Esophagus (tissue), 2 donors: ENCODE measurements around the gene RBMS1. TPM values are rescaled to one million over a fixed set of nuclear protein-coding genes. Genes with fewer than 3 reads are reported as not detected.

Source experiments
- H3K27ac ChIP-seq, 2 donors: one replicate each; pipeline ENCODE4 v1.5.1; 2013; ENCODE audit warnings: low read depth in 2 of 2, mild to moderate bottlenecking in 2 of 2, inconsistent platforms in 1 of 2, low read length in 1 of 2, moderate library complexity in 1 of 2
- H3K27me3 ChIP-seq, 2 donors: one replicate each; pipeline ENCODE4 v1.6.1; 2013; ENCODE audit warnings: low read length in 2 of 2, control low read depth in 1 of 2, mild to moderate bottlenecking in 1 of 2; ENCODE audit not compliant: insufficient read depth in 2 of 2, control insufficient read depth in 1 of 2
- H3K36me3 ChIP-seq, 2 donors: one replicate each; pipeline ENCODE4 v1.6.1; 2013; ENCODE audit warnings: low read length in 1 of 2; ENCODE audit not compliant: control insufficient read depth in 2 of 2, insufficient read depth in 2 of 2
- H3K4me1 ChIP-seq, 2 donors: one replicate each; pipeline ENCODE4 v1.6.1; 2013; ENCODE audit warnings: low read length in 1 of 2; ENCODE audit not compliant: control insufficient read depth in 2 of 2, insufficient read depth in 2 of 2
- H3K4me3 ChIP-seq, 2 donors: one replicate each; pipeline ENCODE4 v1.5.1; 2013; ENCODE audit warnings: low read length in 2 of 2, mild to moderate bottlenecking in 2 of 2, low read depth in 1 of 2, moderate library complexity in 1 of 2
- H3K9me3 ChIP-seq, 2 donors: one replicate each; pipeline ENCODE4 v1.6.1; 2013; ENCODE audit warnings: mild to moderate bottlenecking in 2 of 2, low read depth in 1 of 2, low read length in 1 of 2, moderate library complexity in 1 of 2; ENCODE audit not compliant: control insufficient read depth in 2 of 2, insufficient read depth in 1 of 2
- WGBS, 2 donors: extraction: QIAGEN DNeasy Blood & Tissue Kit; methylation state at CpG; one replicate each; pipeline ENCODE4 v1.1.7; 2013; 5-methylcytosine and 5-hydroxymethylcytosine counted together
- polyA plus RNA-seq, 2 donors: library from polyadenylated mRNA; stranded (reverse); fragments of 200-250 nt; gene quantifications; one replicate each; pipeline ENCODE4 v1.2.3, GENCODE V29; 2013
- donor health status: healthy with polysubstance abuse.
- donor health status: Bipolar disorder and iron deficiency.

Gene RBMS1
- polyA plus RNA-seq, 2 donors, result 18.1 to 23.6 TPM

- H3K9me3 ChIP-seq, result no peaks in the 10 kb centered on the region
- 75 to 78% methylated on average over 2 of the region's 2 CpGs for WGBS, 2 donors
- no peak overlapping the region for H3K27ac ChIP-seq
- no peaks in the 10 kb centered on the region for H3K4me1 ChIP-seq
- no peak overlapping the region for H3K4me3 ChIP-seq
- peaks cover 0 to 2% of the 10 kb centered on the region in 2 donors for H3K27me3 ChIP-seq
- no peaks in the 10 kb centered on the region for H3K36me3 ChIP-seq
Measured at GRCh38 chr2:160517731-160518130, 24.1 kb upstream of the RBMS1 start.

GRCh38 chr2:160516547-160517365 is 23.1 kb upstream of the RBMS1 start:
- Histone ChIP-seq H3K27ac (no peak overlapping the region), H3K4me1 (no peaks in the 10 kb centered on the region), H3K36me3 (no peaks in the 10 kb centered on the region), H3K9me3 (no peaks in the 10 kb centered on the region), H3K4me3 (no peak overlapping the region), H3K27me3 (peaks cover 0 to 2% of the 10 kb centered on the region in 2 donors)
- 61 to 62% methylated on average over 10 of the region's 10 CpGs for WGBS, 2 donors

GRCh38 chr2:160515120-160515519 is 21.5 kb upstream of the RBMS1 start:
- Histone ChIP-seq H3K36me3 (no peaks in the 10 kb centered on the region), H3K9me3 (no peaks in the 10 kb centered on the region), H3K27me3 (no peaks in the 10 kb centered on the region), H3K27ac (no peak overlapping the region), H3K4me1 (no peaks in the 10 kb centered on the region), H3K4me3 (no peak overlapping the region)
- WGBS, 2 donors, result 77% methylated on average over 1 of the region's 1 CpG

GRCh38 chr2:160513120-160513519 is 19.5 kb upstream of the RBMS1 start:
- Histone ChIP-seq H3K36me3 (no peaks in the 10 kb centered on the region), H3K27me3 (peaks cover 0 to 2% of the 10 kb centered on the region in 2 donors), H3K4me3 (no peak overlapping the region), H3K27ac (no peak overlapping the region), H3K4me1 (no peaks in the 10 kb centered on the region), H3K9me3 (no peaks in the 10 kb centered on the region)
- WGBS, 2 donors, result 77 to 87% methylated on average over 4 of the region's 4 CpGs

GRCh38 chr2:160512491-160512890 is 18.9 kb upstream of the RBMS1 start:
- Histone ChIP-seq H3K36me3 (no peaks in the 10 kb centered on the region), H3K9me3 (no peaks in the 10 kb centered on the region), H3K4me1 (no peaks in the 10 kb centered on the region), H3K4me3 (no peak overlapping the region), H3K27me3 (peaks cover 0 to 3% of the 10 kb centered on the region in 2 donors), H3K27ac (no peak overlapping the region)
- WGBS, 2 donors, result 88 to 89% methylated on average over 4 of the region's 4 CpGs

- Histone ChIP-seq H3K4me3 (no peak overlapping the region), H3K4me1 (no peaks in the 10 kb centered on the region), H3K27ac (no peak overlapping the region), H3K27me3 (peaks cover 0 to 3% of the 10 kb centered on the region in 2 donors), H3K36me3 (no peaks in the 10 kb centered on the region), H3K9me3 (no peaks in the 10 kb centered on the region)
- 53 to 57% methylated on average over 2 of the region's 2 CpGs for WGBS, 2 donors
Measured at GRCh38 chr2:160510617-160511016, 17.0 kb upstream of the RBMS1 start.

GRCh38 chr2:160509016-160509415 is 15.4 kb upstream of the RBMS1 start:
- 88 to 94% methylated on average over 2 of the region's 2 CpGs for WGBS, 2 donors
- H3K27ac ChIP-seq, result no peak overlapping the region
- H3K27me3 ChIP-seq, result peaks cover 0 to 3% of the 10 kb centered on the region in 2 donors
- no peaks in the 10 kb centered on the region for H3K9me3 ChIP-seq
- H3K36me3 ChIP-seq, result no peaks in the 10 kb centered on the region
- no peaks in the 10 kb centered on the region for H3K4me1 ChIP-seq
- no peak overlapping the region for H3K4me3 ChIP-seq

GRCh38 chr2:160507464-160507863 is 13.9 kb upstream of the RBMS1 start:
- no peaks in the 10 kb centered on the region for H3K36me3 ChIP-seq
- H3K9me3 ChIP-seq, result no peaks in the 10 kb centered on the region
- peaks cover 0 to 3% of the 10 kb centered on the region in 2 donors for H3K27me3 ChIP-seq
- no peak overlapping the region for H3K4me3 ChIP-seq
- no peak overlapping the region for H3K27ac ChIP-seq
- WGBS, 2 donors, result 58 to 74% methylated on average over 2 of the region's 2 CpGs
- no peaks in the 10 kb centered on the region for H3K4me1 ChIP-seq

- Histone ChIP-seq H3K27ac (no peak overlapping the region), H3K4me1 (no peaks in the 10 kb centered on the region), H3K4me3 (no peak overlapping the region), H3K36me3 (no peaks in the 10 kb centered on the region), H3K9me3 (no peaks in the 10 kb centered on the region), H3K27me3 (peaks cover 0 to 3% of the 10 kb centered on the region in 2 donors)
- 76 to 80% methylated on average over 3 of the region's 3 CpGs for WGBS, 2 donors
Measured at GRCh38 chr2:160507046-160507407, 13.4 kb upstream of the RBMS1 start.
